GM18505 (cell line): ENCODE data around the gene USP43.

ENCODE experiments used
- ATAC-seq: cut with Tn5 transposase; IDR thresholded peaks from one replicate; pipeline ENCODE4 v1.9.1; 2021; ENCODE audit not compliant: unreplicated experiment
- POLR2A ChIP-seq: IDR thresholded peaks from 4 replicates; pipeline ENCODE4 v1.6.1; 2011; ENCODE audit warnings: borderline replicate concordance; ENCODE audit not compliant: insufficient read depth, insufficient read length; ENCODE audit errors: extremely low read depth

USP43 gene

GRCh38 chr17:9767432-9767991 lies 122.2 kb downstream of the USP43 start:
- no peak for TF ChIP-seq POLR2A
- no peak for ATAC-seq

DNA sequence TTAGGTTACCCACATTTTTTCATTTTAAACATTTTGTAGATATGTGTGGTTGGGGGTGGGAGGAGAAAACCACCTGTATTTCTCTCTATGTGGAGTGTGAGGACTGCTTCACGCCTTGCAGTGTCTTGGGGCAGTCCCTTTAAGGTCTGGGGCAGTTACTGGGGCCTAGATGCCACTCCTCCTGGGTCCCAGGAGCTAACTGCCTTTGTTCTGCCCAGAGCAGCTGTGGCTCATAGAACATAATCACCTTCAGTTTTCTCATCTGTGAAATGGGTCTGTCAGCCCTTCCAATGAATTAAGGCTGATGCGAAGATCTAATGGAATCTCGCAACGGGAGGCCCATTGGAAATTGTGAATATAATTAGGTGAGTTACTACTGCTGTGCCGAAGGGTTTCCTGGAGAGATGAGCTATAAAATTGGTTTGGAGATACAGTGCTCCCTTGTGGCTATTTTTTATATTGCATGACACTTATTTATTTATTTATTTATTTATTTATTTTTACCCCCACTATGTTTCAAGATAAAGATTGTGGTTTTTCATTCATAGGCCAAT lies 123.1 kb downstream of the USP43 start:
- no peak for TF ChIP-seq POLR2A
- no peak for ATAC-seq

DNA sequence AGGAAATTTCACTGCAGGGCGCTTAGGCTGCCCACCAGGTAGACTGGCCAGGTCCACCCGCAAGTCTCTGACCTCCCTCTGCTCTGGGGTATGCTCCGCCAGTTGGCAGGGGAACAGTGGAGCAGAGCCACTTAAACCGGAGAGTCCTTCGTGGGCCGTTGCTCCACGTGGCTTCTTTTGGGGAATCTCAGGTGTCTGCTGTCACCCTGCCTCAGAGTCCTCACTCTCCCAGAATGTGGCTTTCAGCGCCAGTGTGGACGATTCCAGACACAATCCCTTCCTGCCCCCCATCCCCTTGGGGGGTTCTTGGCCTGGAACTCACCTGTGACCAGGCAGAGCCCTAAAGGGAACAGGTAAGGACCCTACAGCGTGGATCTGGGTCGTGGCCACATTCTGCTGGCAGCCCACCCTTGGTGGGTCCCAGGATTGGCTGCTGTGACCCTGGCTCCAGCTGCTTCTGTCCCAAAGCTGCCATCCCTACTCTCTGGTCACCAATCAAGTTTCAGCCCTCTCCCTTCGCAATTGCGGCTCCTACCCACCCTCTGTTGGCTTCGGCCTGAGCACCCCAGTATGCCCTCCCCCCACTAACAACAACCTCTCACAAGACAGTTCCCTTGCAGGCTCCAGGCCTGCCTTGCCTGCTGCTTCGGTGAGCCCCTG lies 123.8 kb downstream of the USP43 start:
- ATAC-seq = no peak
- no peak for TF ChIP-seq POLR2A

DNA sequence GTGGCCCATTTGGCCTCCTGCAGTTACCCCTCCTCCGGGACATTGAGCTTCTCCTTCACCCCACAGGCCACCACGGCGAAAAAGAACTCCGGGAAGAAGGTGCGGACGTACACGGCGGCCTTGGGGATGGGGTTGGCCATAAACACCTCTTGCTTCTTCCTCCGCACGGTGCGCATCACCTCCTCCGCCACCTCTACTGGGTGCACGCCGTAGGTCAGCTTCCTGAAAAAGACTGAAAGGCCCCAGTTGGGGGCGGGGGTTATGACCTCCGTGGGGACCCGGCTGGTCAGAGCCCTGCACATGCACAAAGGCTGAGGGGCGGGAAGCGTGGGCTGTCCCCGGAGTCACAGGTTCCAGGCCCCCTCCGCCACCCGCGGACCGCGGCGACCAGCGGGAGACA lies 126.1 kb downstream of the USP43 start:
- no peak for TF ChIP-seq POLR2A
- no peak for ATAC-seq

GRCh38 chr17:9772658-9773057 lies 127.3 kb downstream of the USP43 start:
- no peak for ATAC-seq
- TF ChIP-seq POLR2A = no peak

DNA sequence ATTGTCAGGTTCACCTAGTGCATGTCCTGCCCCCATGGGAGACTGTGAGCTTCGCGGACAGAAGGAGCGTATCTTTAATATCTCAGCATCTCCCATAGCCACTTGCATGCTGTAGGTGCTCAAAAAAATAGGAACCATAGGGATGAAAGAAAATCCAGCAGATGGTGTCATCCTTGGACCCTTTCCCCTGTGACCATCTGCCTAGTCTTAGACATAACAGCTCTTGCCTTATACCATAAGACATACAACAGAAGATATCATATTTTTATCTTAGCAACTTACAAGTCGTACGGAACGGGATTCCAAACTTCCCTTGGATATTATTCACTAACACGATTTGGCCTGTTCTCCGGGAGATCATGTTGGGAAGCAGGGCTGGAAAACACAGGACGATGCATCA lies 131.6 kb downstream of the USP43 start:
- no peak for TF ChIP-seq POLR2A
- no peak for ATAC-seq
